IMR-90 (cell line): ENCODE data around the gene UNC119. TPM values are rescaled to one million over a fixed set of nuclear protein-coding genes. Genes with fewer than 3 reads are reported as not detected.

ENCODE experiments used
- ATAC-seq: fragments of 200-7000 bp; cut with Tn5 transposase; 2 replicates; pipeline ENCODE4 v1.9.1; 2020; ENCODE audit warnings: low read depth, mild to moderate bottlenecking, moderate library complexity
- BruUV-seq: library from RNA; stranded (reverse); fragments of 400-500 nt; replicated peaks from 2 replicates; lab custom pipeline; 2021; lab: Mats Ljungman, UMichigan
- CTCF ChIA-PET: fragments of 300-600 bp; formaldehyde crosslinking; extraction: SDS; loops from one replicate; lab custom pipeline; 2021; ENCODE audit warnings: antibody characterized with exemption; lab: Yijun Ruan, JAX
- POLR2A ChIA-PET: fragments of 300-600 bp; sonication (Branson Sonifier 250); formaldehyde crosslinking; loops from one replicate; lab custom pipeline; 2022; ENCODE audit warnings: antibody characterized with exemption; ENCODE audit not compliant: unreplicated experiment; lab: Charles Lee
- DNase-seq: peaks from one replicate; pipeline ENCODE4 v3.0.0; 2013
- H2AFZ ChIP-seq: replicated peaks from 2 replicates; pipeline ENCODE3; 2013; ENCODE audit warnings: low read length, mild to moderate bottlenecking; ENCODE audit not compliant: poor library complexity
- H2AK5ac ChIP-seq: 2 replicates; pipeline ENCODE4 v1.6.1; 2013; ENCODE audit warnings: low read depth, low read length, inconsistent platforms
- H2AK9ac ChIP-seq: replicated peaks from 2 replicates; pipeline ENCODE3; 2013; ENCODE audit warnings: mild to moderate bottlenecking, low read depth, low read length, moderate library complexity; ENCODE audit not compliant: poor library complexity
- H2BK120ac ChIP-seq: 2 replicates; pipeline ENCODE4 v1.6.1; 2013; ENCODE audit warnings: low read depth, low read length, inconsistent platforms
- H2BK15ac ChIP-seq: 3 replicates; pipeline ENCODE4 v1.6.1; 2013; ENCODE audit warnings: low read depth, low read length, inconsistent platforms
- H2BK20ac ChIP-seq: 2 replicates; pipeline ENCODE4 v1.6.1; 2013; ENCODE audit warnings: low read depth, mild to moderate bottlenecking, inconsistent platforms, low read length, moderate library complexity
- H2BK5ac ChIP-seq: 2 replicates; pipeline ENCODE4 v1.6.1; 2013; ENCODE audit warnings: mild to moderate bottlenecking, low read depth, low read length, inconsistent platforms; ENCODE audit not compliant: poor library complexity, severe bottlenecking
- H3K14ac ChIP-seq: replicated peaks from 2 replicates; pipeline ENCODE4 v1.6.1; 2013; ENCODE audit warnings: low read depth, low read length, inconsistent platforms
- H3K18ac ChIP-seq: 2 replicates; pipeline ENCODE4 v1.6.1; 2013; ENCODE audit warnings: low read depth, low read length, control low read depth
- H3K23ac ChIP-seq: 2 replicates; pipeline ENCODE4 v1.6.1; 2013; ENCODE audit warnings: low read depth, low read length, inconsistent platforms
- H3K27ac ChIP-seq: 2 replicates; pipeline ENCODE4 v1.5.1; 2013; ENCODE audit warnings: mild to moderate bottlenecking, control low read depth, low read length; ENCODE audit not compliant: insufficient read depth
- H3K27me3 ChIP-seq: 2 replicates; pipeline ENCODE4 v1.6.1; 2013; ENCODE audit warnings: low read length; ENCODE audit not compliant: control insufficient read depth, insufficient read depth
- H3K36me3 ChIP-seq: 2 replicates; pipeline ENCODE4 v1.6.1; 2013; ENCODE audit warnings: low read length, mixed read lengths; ENCODE audit not compliant: control insufficient read depth, insufficient read depth
- H3K4ac ChIP-seq: 2 replicates; pipeline ENCODE4 v1.6.1; 2013; ENCODE audit warnings: low read depth, low read length, inconsistent platforms
- H3K4me1 ChIP-seq: 2 replicates; pipeline ENCODE4 v1.6.1; 2013; ENCODE audit warnings: low read length, mixed read lengths; ENCODE audit not compliant: control insufficient read depth, insufficient read depth
- H3K4me2 ChIP-seq: 2 replicates; pipeline ENCODE4 v1.6.1; 2013; ENCODE audit warnings: low read depth, mild to moderate bottlenecking, control low read depth, low read length, moderate library complexity
- H3K4me3 ChIP-seq: 2 replicates; pipeline ENCODE4 v1.5.1; 2013; ENCODE audit warnings: low read depth, mild to moderate bottlenecking, control low read depth, low read length, moderate library complexity; ENCODE audit not compliant: insufficient read depth
- H3K56ac ChIP-seq: 2 replicates; pipeline ENCODE4 v1.6.1; 2013; ENCODE audit warnings: low read length, inconsistent platforms; ENCODE audit not compliant: insufficient read depth; ENCODE audit errors: extremely low read depth
- H3K79me1 ChIP-seq, 2 experiments: 2 replicates each; pipeline ENCODE4 v1.6.1; 2013; ENCODE audit warnings: low read length in 2 of 2, inconsistent platforms in 1 of 2, low read depth in 1 of 2
- H3K9ac ChIP-seq: 2 replicates; pipeline ENCODE4 v1.6.1; 2013; ENCODE audit warnings: low read depth, low read length, control low read depth
- H3K9me1 ChIP-seq: 2 replicates; pipeline ENCODE4 v1.6.1; 2013; ENCODE audit warnings: low read length, inconsistent platforms; ENCODE audit not compliant: insufficient read depth
- H3K9me3 ChIP-seq: 2 replicates; pipeline ENCODE4 v1.6.1; 2013; ENCODE audit warnings: low read length; ENCODE audit not compliant: control insufficient read depth, insufficient read depth
- H4K20me1 ChIP-seq: 2 replicates; pipeline ENCODE4 v1.6.1; 2013; ENCODE audit warnings: low read length, inconsistent platforms; ENCODE audit not compliant: insufficient read depth
- H4K5ac ChIP-seq: 2 replicates; pipeline ENCODE4 v1.6.1; 2013; ENCODE audit warnings: mild to moderate bottlenecking, low read depth, low read length, control low read depth
- H4K8ac ChIP-seq, 2 experiments: 2 replicates each; pipeline ENCODE4 v1.6.1; 2013; ENCODE audit warnings: low read depth in 2 of 2, low read length in 2 of 2, control low read depth in 1 of 2, inconsistent platforms in 1 of 2
- H4K91ac ChIP-seq: 2 replicates; pipeline ENCODE4 v1.6.1; 2013; ENCODE audit warnings: low read depth, low read length, inconsistent platforms; ENCODE audit not compliant: insufficient read depth
- CEBPB ChIP-seq: IDR thresholded peaks from 2 replicates; pipeline ENCODE4 v1.6.1; 2012; ENCODE audit warnings: low read depth, low read length, improper control_type of control experiment
- FOS ChIP-seq: fragments of 150-350 bp; IDR thresholded peaks from 2 replicates; pipeline ENCODE4 v1.6.1; 2016; ENCODE audit warnings: low read depth, low read length
- MAFK ChIP-seq: IDR thresholded peaks from 2 replicates; pipeline ENCODE4 v1.6.1; 2012; ENCODE audit warnings: low read depth, low read length, improper control_type of control experiment
- MAZ ChIP-seq: IDR thresholded peaks from 2 replicates; pipeline ENCODE4 v1.6.1; 2012; ENCODE audit warnings: low read depth, mild to moderate bottlenecking, low read length, improper control_type of control experiment, moderate library complexity, borderline replicate concordance
- MXI1 ChIP-seq: IDR thresholded peaks from 2 replicates; pipeline ENCODE4 v1.6.1; 2012; ENCODE audit warnings: low read depth, mild to moderate bottlenecking, low read length, moderate library complexity, borderline replicate concordance
- NFE2L2 ChIP-seq: fragments of 150-350 bp; IDR thresholded peaks from 2 replicates; pipeline ENCODE4 v1.6.1; 2016; ENCODE audit warnings: low read depth, mild to moderate bottlenecking, low read length
- POLR2A ChIP-seq: IDR thresholded peaks from 2 replicates; pipeline ENCODE4 v1.6.1; 2012; ENCODE audit warnings: mild to moderate bottlenecking, low read depth, low read length
- RAD21 ChIP-seq: IDR thresholded peaks from 2 replicates; pipeline ENCODE4 v1.6.1; 2012; ENCODE audit warnings: low read length, improper control_type of control experiment
- RCOR1 ChIP-seq: IDR thresholded peaks from 2 replicates; pipeline ENCODE4 v1.6.1; 2012; ENCODE audit warnings: mild to moderate bottlenecking, low read length, improper control_type of control experiment; ENCODE audit not compliant: insufficient replicate concordance
- RFX5 ChIP-seq: IDR thresholded peaks from 2 replicates; pipeline ENCODE4 v1.8.0; 2012; ENCODE audit warnings: low read depth, mild to moderate bottlenecking, low read length, moderate library complexity
- WGBS, 2 experiments: methylation state at CpG; one replicate each; pipeline versions ENCODE4 v1.1.5 to v1.1.7; 2013; ENCODE audit warnings: missing lambda C conversion rate in 2 of 2; ENCODE audit not compliant: insufficient read length in 1 of 2; ENCODE audit errors: extremely low coverage in 2 of 2; 5-methylcytosine and 5-hydroxymethylcytosine counted together
- dilution Hi-C: fragments of 300-500 bp; cut with HindIII; formaldehyde crosslinking; loops from one replicate; pipeline ENCODE4 v1.14.3; 2018; ENCODE audit warnings: low sequenced_read_pairs; ENCODE audit not compliant: unreplicated experiment
- in situ Hi-C: fragments of 300-500 bp; cut with MboI; formaldehyde crosslinking; loops from 3 replicates; pipeline ENCODE4 v1.14.3; 2019; ENCODE audit warnings: low sequenced_read_pairs, inconsistent platforms, mixed read lengths
- intact Hi-C: fragments of 100-400 bp; cut with micrococcal nuclease; formaldehyde crosslinking; loops from 2 replicates; pipeline ENCODE4 v1.10.0; 2022
- polyA plus RNA-seq, 3 experiments: library from polyadenylated mRNA; depleted of rRNA; stranded (reverse); fragments of >200 nt; gene quantifications; 2 replicates each; pipeline ENCODE4 v1.2.3, GENCODE V29; 2012; ENCODE audit warnings: low replicate concordance in 1 of 3
- total RNA-seq: library from RNA; depleted of rRNA; stranded (reverse); fragments of >200 nt; gene quantifications from 2 replicates; pipeline ENCODE4 v1.2.3, GENCODE V29; 2012
- TF ChIP-seq, protein P1 (sequence below): fragments of 150-350 bp; IDR thresholded peaks from 2 replicates; pipeline ENCODE4 v1.6.1; 2016; ENCODE audit warnings: low read depth, mild to moderate bottlenecking, low read length, moderate library complexity, borderline replicate concordance

The UNC119 gene
- total and polyA plus RNA-seq, 2 of the 4 experiments (the other 2 are of a cell fraction), result 22.4 to 57.4 TPM

DNA sequence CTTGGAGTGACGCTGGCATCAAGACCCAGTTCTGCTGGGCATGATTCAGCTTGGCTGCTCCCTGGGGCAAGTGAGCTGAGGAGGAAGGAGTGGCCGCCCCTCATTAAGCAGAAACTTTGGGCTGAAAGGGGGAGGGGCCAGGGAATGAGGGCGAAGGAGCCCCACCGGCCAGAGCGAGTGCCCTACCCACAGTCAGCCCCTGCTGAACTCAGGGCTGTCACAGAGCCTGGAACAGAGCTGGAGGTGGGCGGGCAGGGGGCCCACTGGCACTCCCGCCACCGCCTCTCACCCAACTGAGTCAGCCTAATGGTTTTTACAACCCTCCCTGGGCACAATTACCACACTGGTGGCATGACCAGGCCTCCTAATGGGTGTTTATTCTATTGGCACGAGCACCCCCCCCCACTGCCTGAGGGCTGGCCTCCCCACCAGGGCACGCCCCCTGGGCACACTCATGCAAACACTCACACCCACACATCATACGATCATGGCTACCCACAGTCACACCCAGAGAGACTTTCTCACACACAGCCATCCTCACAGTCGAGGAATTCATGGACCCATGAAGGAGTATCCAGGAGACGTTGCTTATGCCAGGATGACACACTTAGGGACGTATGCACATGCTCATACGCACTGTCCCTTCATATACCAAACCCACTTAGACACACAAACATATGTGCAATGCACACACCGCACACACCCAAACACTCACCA lies 19.2 kb downstream of the UNC119 start:
- TF ChIP-seq RCOR1, result no peak
- no peak for TF ChIP-seq POLR2A
- no peak for TF ChIP-seq MAFK
- TF ChIP-seq CEBPB, result no peak
- TF ChIP-seq RAD21, result no peak
- TF ChIP-seq MAZ, result no peak
- TF ChIP-seq FOS, result no peak
- no peak for TF ChIP-seq RFX5
- TF ChIP-seq, protein P1, sequence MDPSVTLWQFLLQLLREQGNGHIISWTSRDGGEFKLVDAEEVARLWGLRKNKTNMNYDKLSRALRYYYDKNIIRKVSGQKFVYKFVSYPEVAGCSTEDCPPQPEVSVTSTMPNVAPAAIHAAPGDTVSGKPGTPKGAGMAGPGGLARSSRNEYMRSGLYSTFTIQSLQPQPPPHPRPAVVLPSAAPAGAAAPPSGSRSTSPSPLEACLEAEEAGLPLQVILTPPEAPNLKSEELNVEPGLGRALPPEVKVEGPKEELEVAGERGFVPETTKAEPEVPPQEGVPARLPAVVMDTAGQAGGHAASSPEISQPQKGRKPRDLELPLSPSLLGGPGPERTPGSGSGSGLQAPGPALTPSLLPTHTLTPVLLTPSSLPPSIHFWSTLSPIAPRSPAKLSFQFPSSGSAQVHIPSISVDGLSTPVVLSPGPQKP, result no peak
- no peak for TF ChIP-seq MXI1
- no peak for TF ChIP-seq NFE2L2
- Histone ChIP-seq H3K18ac (no peak overlapping the region), H2BK15ac (no peak overlapping the region), H3K23ac (no peak overlapping the region), H4K91ac (no peak overlapping the region), H3K4me1 (peaks cover 13% of the 10 kb centered on the region), H3K27me3 (peaks cover 35% of the 10 kb centered on the region), H2BK5ac (no peak overlapping the region), H2BK120ac (no peak overlapping the region), H4K5ac (no peak overlapping the region), H3K36me3 (no peaks in the 10 kb centered on the region), H4K8ac (no peak overlapping the region), H2BK20ac (no peak overlapping the region), H4K20me1 (no peaks in the 10 kb centered on the region), H3K9me3 (no peaks in the 10 kb centered on the region), H3K27ac (no peak overlapping the region), H3K56ac (no peak overlapping the region), H2AK5ac (no peak overlapping the region), H3K4me3 (no peak overlapping the region), H2AFZ (no peak overlapping the region), H3K9me1 (peaks cover 7% of the 10 kb centered on the region), H3K4ac (no peak overlapping the region), H3K9ac (no peak overlapping the region), H3K14ac (no peak overlapping the region), H3K79me1 (no peaks in the 10 kb centered on the region), H2AK9ac (no peak overlapping the region), H3K4me2 (no peak overlapping the region)
- WGBS, 2 experiments, result 57 to 100% methylated on average over 1 to 4 of the region's 16 CpGs
- ATAC-seq (peak; percentile 16), DNase-seq (no peak)
- dilution Hi-C loops (no loop called here), in situ Hi-C loops (no loop called here), intact Hi-C loops (no loop called here)
- ChIA-PET POLR2A (no interaction called here), CTCF (interaction anchor here (1.5 kb wide), 1 partner anchor 38 kb away, joined by 4 read pairs; no protein-coding TSS in a partner anchor)
- BruUV-seq, result no TSS peak
